Astrocyte (in vitro differentiated cells and primary cell): ENCODE measurements around the gene CRB2.

Experiments
- CTCF ChIP-seq: IDR thresholded peaks from 2 replicates; pipeline ENCODE4 v1.5.1; 2011; ENCODE audit warnings: low read depth, mild to moderate bottlenecking, inconsistent platforms, low read length, moderate library complexity; ENCODE audit not compliant: insufficient read depth
- EZH2 ChIP-seq: IDR thresholded peaks from 2 replicates; pipeline ENCODE4 v1.6.1; 2012; ENCODE audit warnings: mild to moderate bottlenecking, low read length, inconsistent platforms; ENCODE audit not compliant: insufficient read depth

- TF ChIP-seq CTCF (peak; percentile 95), EZH2 (no peak)
Observed at GRCh38 chr9:123401879-123402513, 46.0 kb downstream of the CRB2 start.
